HFF-Myc (cell line): ENCODE results near the gene NLGN4Y.
A peak's percentile ranks its signal among the peaks of the same experiment; 100 is the strongest.

Source experiments
- DNase-seq: peaks from one replicate; pipeline ENCODE4 v3.0.0-alpha.2; 2011; ENCODE audit warnings: low read depth; ENCODE audit errors: extremely low read depth
- H3K4me3 ChIP-seq: replicated peaks from 2 replicates; pipeline ENCODE4 v1.5.1; 2011; ENCODE audit warnings: low read depth, mild to moderate bottlenecking, control low read depth, low read length
- TF ChIP-seq, protein P1 (sequence below): IDR thresholded peaks from 2 replicates; pipeline ENCODE4 v1.5.1; 2012; ENCODE audit warnings: mild to moderate bottlenecking, low read depth, low read length, control low read depth; ENCODE audit errors: missing control alignments

Gene NLGN4Y

DNA sequence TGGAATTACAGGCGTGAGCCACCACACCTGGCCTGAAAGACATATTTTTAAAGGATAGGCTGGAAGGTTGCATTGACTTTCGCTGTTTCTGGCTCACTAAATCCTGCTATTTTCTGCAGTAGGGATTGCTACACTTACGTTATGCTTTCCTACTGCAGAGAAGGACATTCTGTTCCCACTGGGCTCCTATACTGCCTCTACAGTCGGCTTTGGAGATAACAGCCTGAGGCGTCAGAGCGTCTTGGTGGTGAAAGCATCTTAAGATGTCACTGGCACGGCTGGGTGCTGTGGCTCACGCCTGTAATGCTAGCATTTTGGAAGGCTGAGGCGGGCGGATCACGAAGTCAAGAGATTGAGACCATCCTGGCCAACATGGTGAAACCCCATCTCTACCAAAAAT, 77.0 kb downstream of the NLGN4Y start:
- H3K4me3 ChIP-seq: no peak overlapping the region
- DNase-seq: no peak
- TF ChIP-seq, protein P1, sequence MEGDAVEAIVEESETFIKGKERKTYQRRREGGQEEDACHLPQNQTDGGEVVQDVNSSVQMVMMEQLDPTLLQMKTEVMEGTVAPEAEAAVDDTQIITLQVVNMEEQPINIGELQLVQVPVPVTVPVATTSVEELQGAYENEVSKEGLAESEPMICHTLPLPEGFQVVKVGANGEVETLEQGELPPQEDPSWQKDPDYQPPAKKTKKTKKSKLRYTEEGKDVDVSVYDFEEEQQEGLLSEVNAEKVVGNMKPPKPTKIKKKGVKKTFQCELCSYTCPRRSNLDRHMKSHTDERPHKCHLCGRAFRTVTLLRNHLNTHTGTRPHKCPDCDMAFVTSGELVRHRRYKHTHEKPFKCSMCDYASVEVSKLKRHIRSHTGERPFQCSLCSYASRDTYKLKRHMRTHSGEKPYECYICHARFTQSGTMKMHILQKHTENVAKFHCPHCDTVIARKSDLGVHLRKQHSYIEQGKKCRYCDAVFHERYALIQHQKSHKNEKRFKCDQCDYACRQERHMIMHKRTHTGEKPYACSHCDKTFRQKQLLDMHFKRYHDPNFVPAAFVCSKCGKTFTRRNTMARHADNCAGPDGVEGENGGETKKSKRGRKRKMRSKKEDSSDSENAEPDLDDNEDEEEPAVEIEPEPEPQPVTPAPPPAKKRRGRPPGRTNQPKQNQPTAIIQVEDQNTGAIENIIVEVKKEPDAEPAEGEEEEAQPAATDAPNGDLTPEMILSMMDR: no peak

- H3K4me3 ChIP-seq: no peak overlapping the region
- TF ChIP-seq, protein P1: no peak
- DNase-seq: no peak
Measured at GRCh38 chrY:14617625-14618024, 93.3 kb downstream of the NLGN4Y start.

DNA sequence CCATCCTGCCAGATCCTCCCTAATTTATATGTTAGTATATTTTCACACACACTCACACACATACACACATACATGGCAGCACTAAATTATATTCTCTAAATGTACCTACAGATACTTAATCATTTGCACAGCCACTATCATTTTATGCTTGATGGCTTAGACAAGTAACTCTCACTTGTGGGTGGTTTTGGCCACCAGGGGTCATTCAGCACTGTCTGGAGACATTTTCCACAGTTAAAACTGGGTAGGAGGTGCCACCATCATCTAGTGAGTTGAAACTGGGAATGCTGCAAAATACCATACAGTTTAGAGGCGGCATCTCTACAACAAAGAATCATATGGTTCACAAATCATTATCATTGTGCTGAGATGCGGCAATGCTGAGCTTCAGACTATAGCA, 94.2 kb downstream of the NLGN4Y start:
- H3K4me3 ChIP-seq: no peak overlapping the region
- TF ChIP-seq, protein P1: peak; percentile 10

DNA sequence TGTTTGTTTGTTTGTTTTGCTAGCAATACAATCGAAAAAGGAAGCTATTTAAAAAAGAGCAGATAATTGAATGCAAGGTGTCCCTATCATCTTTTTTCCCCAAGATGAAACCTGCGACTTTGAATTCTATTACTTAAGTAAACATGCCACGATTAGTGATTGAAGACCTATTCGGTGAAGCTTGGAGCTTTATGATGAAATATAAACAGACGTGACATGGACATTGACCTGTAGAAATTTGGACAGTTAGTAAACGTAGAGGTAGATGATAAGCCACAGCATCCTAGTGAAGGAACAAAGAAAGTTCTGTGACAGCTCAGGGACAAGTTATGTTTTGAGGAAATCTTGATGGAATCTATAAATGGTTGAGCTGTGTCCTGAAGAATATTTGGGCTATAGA, 103.9 kb downstream of the NLGN4Y start:
- no peak for DNase-seq
- no peak overlapping the region for H3K4me3 ChIP-seq
- TF ChIP-seq, protein P1: no peak

More for the DNA sequence above, 94.2 kb downstream of the NLGN4Y start:
- no peak for DNase-seq

- DNase-seq: no peak
- no peak overlapping the region for H3K4me3 ChIP-seq
- TF ChIP-seq, protein P1: no peak
Measured at GRCh38 chrY:14631676-14632075, 107.3 kb downstream of the NLGN4Y start.

GRCh38 chrY:14633718-14634117, 109.4 kb downstream of the NLGN4Y start:
- TF ChIP-seq, protein P1: no peak
- no peak for DNase-seq

GRCh38 chrY:14634954-14635353, 110.6 kb downstream of the NLGN4Y start:
- no peak for DNase-seq
- TF ChIP-seq, protein P1: no peak
- H3K4me3 ChIP-seq: no peak overlapping the region

More at GRCh38 chrY:14633718-14634117, 109.4 kb downstream of the NLGN4Y start:
- no peak overlapping the region for H3K4me3 ChIP-seq
